Endodermal cell (in vitro differentiated cells): ENCODE measurements around the gene CCDC120. TPM values are rescaled to one million over a fixed set of nuclear protein-coding genes. Genes with fewer than 3 reads are reported as not detected.

ENCODE experiments used
- DNase-seq: peaks from one replicate; pipeline ENCODE4 v3.0.0-alpha.2; 2017
- H3K27ac ChIP-seq: 2 replicates; pipeline ENCODE4 v1.5.1; 2013; ENCODE audit warnings: mild to moderate bottlenecking, low read depth, low read length, moderate library complexity
- H3K27me3 ChIP-seq: 2 replicates; pipeline ENCODE4 v1.6.1; 2013; ENCODE audit warnings: mild to moderate bottlenecking, low read length, moderate library complexity; ENCODE audit not compliant: insufficient read depth, control insufficient read depth, poor library complexity, severe bottlenecking
- H3K36me3 ChIP-seq: 2 replicates; pipeline ENCODE4 v1.7.0; 2013; ENCODE audit warnings: mild to moderate bottlenecking, low read length, moderate library complexity; ENCODE audit not compliant: control insufficient read depth, insufficient read depth
- H3K4me1 ChIP-seq: one replicate; pipeline ENCODE4 v1.7.0; 2013; ENCODE audit warnings: low read length; ENCODE audit not compliant: control insufficient read depth, insufficient read depth
- H3K4me3 ChIP-seq: 2 replicates; pipeline ENCODE4 v1.5.1; 2013; ENCODE audit warnings: mild to moderate bottlenecking, low read length, moderate library complexity
- H3K9ac ChIP-seq: 2 replicates; pipeline ENCODE4 v1.6.1; 2013; ENCODE audit warnings: mild to moderate bottlenecking, low read length, moderate library complexity; ENCODE audit not compliant: poor library complexity, severe bottlenecking; ENCODE audit errors: extremely low read depth
- H3K9me3 ChIP-seq: 2 replicates; pipeline ENCODE4 v1.6.1; 2013; ENCODE audit warnings: mild to moderate bottlenecking, low read length, moderate library complexity; ENCODE audit not compliant: control insufficient read depth
- H3K27ac Mint-ChIP-seq: 2 replicates; pipeline ENCODE4 v1.8.0; 2020; ENCODE audit warnings: mixed read lengths
- H3K27me3 Mint-ChIP-seq: 2 replicates; pipeline ENCODE4 v1.8.0; 2021; ENCODE audit warnings: mild to moderate bottlenecking, mixed read lengths; ENCODE audit not compliant: insufficient read depth
- H3K36me3 Mint-ChIP-seq: 2 replicates; pipeline ENCODE4 v1.8.0; 2020; ENCODE audit warnings: low read depth, mixed read lengths
- H3K4me1 Mint-ChIP-seq: 2 replicates; pipeline ENCODE4 v1.8.0; 2020; ENCODE audit warnings: mixed read lengths
- H3K4me3 Mint-ChIP-seq: 2 replicates; pipeline ENCODE4 v1.8.0; 2020; ENCODE audit warnings: mild to moderate bottlenecking, moderate library complexity, mixed read lengths
- H3K9me3 Mint-ChIP-seq: 2 replicates; pipeline ENCODE4 v1.8.0; 2020; ENCODE audit warnings: mild to moderate bottlenecking, mixed read lengths
- CTCF ChIP-seq: fragments of 200-600 bp; sonication (generic); conservative IDR thresholded peaks from 2 replicates; pipeline ENCODE4 v1.5.0; 2021; ENCODE audit warnings: antibody characterized with exemption, mild to moderate bottlenecking
- WGBS, 2 experiments: methylation state at CpG; one replicate each; pipeline versions ENCODE4 v1.1.5 to v1.1.7; 2013; ENCODE audit warnings: missing lambda C conversion rate in 2 of 2, mixed read lengths in 1 of 2; ENCODE audit not compliant: insufficient coverage in 1 of 2, insufficient read length in 1 of 2; 5-methylcytosine and 5-hydroxymethylcytosine counted together
- total RNA-seq, 2 donors: library from RNA; stranded (reverse); fragmentation: NEBNext Ultra II Directional in 1 of 2; extraction: Animal tissue kit (Norgen Biotek cat#: 25700) in 1 of 2; gene quantifications; 2 replicates in 1 of 2; 3 replicates in 1 of 2; pipeline ENCODE4 v1.2.1, GENCODE V29; 2021

CCDC120 gene
- total RNA-seq, 2 donors from 2014 or later: 13.4 to 13.5 TPM

- DNase-seq: no peak
- Histone ChIP-seq H3K9me3 (no peaks in the 10 kb centered on the region), H3K36me3 (peaks cover 16% of the 10 kb centered on the region), H3K9ac (peak overlapping the region; percentile 72), H3K4me1 (peaks cover 3% of the 10 kb centered on the region), H3K4me3 (peak overlapping the region; percentile 88), H3K27me3 (no peaks in the 10 kb centered on the region), H3K27ac (peak overlapping the region; percentile 36)
- Mint-ChIP-seq H3K4me3 (peak overlapping the region; percentile 83), H3K27me3 (no peaks in the 10 kb centered on the region), H3K36me3 (peaks cover 19% of the 10 kb centered on the region), H3K9me3 (peaks cover 76% of the 10 kb centered on the region), H3K27ac (peak overlapping the region; percentile 96), H3K4me1 (peaks cover 18% of the 10 kb centered on the region)
- 1% methylated on average over 29 of the region's 29 CpGs; no CpG with 5 or more reads in 1 of the 2 experiments for WGBS, 2 experiments
- no peak for TF ChIP-seq CTCF
Measured at GRCh38 chrX:49042581-49043219, 16.1 kb upstream of the CCDC120 start.

- Histone ChIP-seq H3K36me3 (peaks cover 11% of the 10 kb centered on the region), H3K9ac (peak within 1 kb of the TSS; percentile 72), H3K4me3 (peak within 1 kb of the TSS; percentile 88), H3K27ac (peak within 1 kb of the TSS; percentile 36), H3K9me3 (no peaks in the 10 kb centered on the region), H3K4me1 (peaks cover 3% of the 10 kb centered on the region), H3K27me3 (no peaks in the 10 kb centered on the region)
- H3K36me3 Mint-ChIP-seq: peaks cover 13% of the 10 kb centered on the region
- no peaks in the 10 kb centered on the region for H3K27me3 Mint-ChIP-seq
- WGBS, 2 experiments: 0% methylated on average over 13 to 50 of the region's 67 CpGs
- H3K9me3 Mint-ChIP-seq: peaks cover 78% of the 10 kb centered on the region
- TF ChIP-seq CTCF: peak; percentile 71
- H3K4me3 Mint-ChIP-seq: peak within 1 kb of the TSS; percentile 83
- peaks cover 18% of the 10 kb centered on the region for H3K4me1 Mint-ChIP-seq
- DNase-seq: peak; percentile 98
- peak within 1 kb of the TSS; percentile 96 for H3K27ac Mint-ChIP-seq
Measured at GRCh38 chrX:49043220-49043986, 15.4 kb upstream of the CCDC120 start, which contains the start of gene TFE3. TFE3 (minus strand) TSS chrX:49043357; CDS start chrX:49043226, 131 bp downstream.

- Histone ChIP-seq H3K27me3 (no peaks in the 10 kb centered on the region), H3K4me1 (peaks cover 3% of the 10 kb centered on the region), H3K36me3 (peaks cover 6% of the 10 kb centered on the region), H3K27ac (no peak overlapping the region), H3K9me3 (no peaks in the 10 kb centered on the region), H3K4me3 (peak overlapping the region; percentile 67), H3K9ac (no peak overlapping the region)
- H3K9me3 Mint-ChIP-seq: peaks cover 78% of the 10 kb centered on the region
- H3K4me1 Mint-ChIP-seq: peaks cover 18% of the 10 kb centered on the region
- WGBS, 2 experiments: 30% methylated on average over 13 of the region's 13 CpGs; no CpG with 5 or more reads in 1 of the 2 experiments
- H3K36me3 Mint-ChIP-seq: peaks cover 8% of the 10 kb centered on the region
- H3K27me3 Mint-ChIP-seq: no peaks in the 10 kb centered on the region
- peak overlapping the region; percentile 83 for H3K4me3 Mint-ChIP-seq
- no peak for DNase-seq
- peak overlapping the region; percentile 90 for H3K27ac Mint-ChIP-seq
- no peak for TF ChIP-seq CTCF
Measured at GRCh38 chrX:49043987-49044281, 14.9 kb upstream of the CCDC120 start.
